Fibroblast of upper back skin (primary cell): ENCODE measurements around the gene KYAT1.

Source experiments
- DNase-seq: peaks from one replicate; pipeline ENCODE4 v3.0.0-alpha.2; 2013

Gene KYAT1

DNA sequence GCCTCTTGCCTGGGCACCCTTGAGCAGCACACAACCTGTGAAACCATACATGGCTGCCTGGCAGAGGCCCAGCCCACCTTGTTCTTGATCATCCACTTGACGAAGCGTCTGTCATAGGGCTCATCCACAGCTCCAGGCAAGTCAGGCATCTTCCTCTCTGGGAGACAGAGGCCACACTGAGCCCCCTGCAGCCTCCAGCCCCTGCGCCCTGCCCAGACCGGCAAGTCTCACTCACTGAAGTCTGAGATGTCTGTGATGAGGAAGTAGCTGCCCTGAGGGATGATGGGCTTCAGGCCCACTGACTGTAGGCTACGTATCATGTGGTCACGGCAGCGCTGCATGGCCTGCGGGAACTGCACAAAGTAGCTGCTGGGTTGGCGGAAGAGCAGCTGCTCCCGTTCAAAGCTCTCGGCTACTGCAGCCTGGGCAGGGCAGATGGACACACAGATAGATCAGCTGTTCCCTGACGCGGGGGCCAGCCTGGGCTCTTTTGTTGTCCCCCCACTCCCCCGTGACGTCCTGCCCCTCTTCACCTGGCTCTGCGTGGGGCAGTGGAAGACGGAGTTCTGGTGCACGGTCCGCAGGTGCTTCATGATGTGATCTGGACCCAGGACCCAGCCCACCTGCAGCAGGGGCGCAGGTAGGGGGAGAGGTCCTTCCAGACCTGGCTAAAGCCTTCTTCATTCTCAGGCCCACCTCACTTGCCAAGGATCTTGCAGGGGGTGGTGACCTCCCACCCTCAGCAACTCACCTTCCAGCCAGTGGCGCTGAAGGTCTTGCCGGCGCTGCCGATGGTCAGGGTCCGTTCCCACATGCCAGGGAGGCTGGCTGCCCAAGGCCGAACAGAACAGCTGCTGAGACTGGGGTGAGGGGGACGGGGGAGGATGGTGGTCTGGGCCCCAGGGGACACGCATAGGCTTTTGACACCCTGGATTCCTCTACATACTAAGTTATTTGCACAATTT, 46.2 kb downstream of the KYAT1 start:
- DNase-seq: no peak

GRCh38 chr9:128833696-128834095, 48.1 kb downstream of the KYAT1 start:
- DNase-seq: no peak

GRCh38 chr9:128829477-128830251, 52.1 kb downstream of the KYAT1 start, which contains the start of gene SPOUT1:
Gene SPOUT1 (minus strand): TSS chr9:128829794. CDS start chr9:128829780, 14 bp downstream.
- DNase-seq: peak; percentile 89

GRCh38 chr9:128828719-128829452, 52.9 kb downstream of the KYAT1 start:
- DNase-seq: no peak

DNA sequence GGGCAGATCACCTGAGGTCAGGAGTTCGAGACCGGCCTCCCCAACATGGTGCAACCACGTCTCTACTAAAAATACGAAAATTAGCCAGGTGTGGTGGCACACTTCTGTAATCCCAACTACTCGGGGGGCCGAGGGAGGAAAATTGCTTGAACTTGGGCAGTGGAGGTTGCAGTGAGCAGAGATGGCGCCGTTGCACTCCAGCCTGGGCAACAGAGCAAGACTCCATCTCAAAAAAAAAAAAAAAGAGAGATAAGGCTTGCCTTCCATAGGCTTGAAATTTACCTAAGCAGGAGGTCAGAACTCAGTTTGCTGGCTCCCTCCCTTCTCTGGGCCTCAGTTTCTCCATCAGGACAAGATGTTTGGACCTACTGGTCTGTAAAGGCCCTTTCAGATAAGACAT, 53.5 kb downstream of the KYAT1 start:
- no peak for DNase-seq

DNA sequence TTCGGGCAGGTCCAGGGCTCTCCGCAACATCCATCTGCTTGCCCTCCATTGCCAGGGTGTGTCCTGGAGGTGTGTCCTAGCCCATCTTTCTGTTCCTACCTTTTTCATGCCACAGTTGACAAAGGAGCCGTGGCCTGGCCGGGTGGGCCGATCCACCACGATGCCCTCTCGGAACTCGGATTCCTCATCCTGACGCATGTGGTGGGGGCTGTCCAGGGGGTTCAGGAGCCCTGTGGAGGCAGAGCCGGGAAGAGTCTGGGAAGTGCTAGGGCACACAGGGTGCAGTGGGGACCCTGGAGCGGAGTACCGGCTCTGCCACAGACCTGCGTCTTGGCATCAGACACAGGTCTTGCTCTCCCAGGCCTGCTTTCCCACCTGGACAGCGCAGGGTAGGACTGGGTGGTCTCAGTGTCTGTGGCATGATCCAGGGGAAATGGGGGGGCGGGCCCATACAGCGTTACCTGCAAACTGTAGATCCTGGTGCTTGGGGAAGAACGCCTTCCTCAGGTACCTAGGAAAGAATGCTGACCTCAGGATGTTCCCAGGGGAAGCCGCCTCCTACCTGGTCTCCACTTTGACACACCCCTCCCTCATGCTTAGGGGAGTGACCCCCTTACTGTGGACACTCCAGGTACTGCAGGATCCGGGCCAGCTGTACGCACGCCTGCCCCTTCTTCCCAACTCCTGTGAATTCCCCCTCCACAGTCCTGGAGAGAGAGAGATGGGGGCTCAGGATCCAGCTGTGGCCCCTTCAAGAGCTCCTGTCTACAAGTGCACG, 55.6 kb downstream of the KYAT1 start:
- DNase-seq: no peak

DNA sequence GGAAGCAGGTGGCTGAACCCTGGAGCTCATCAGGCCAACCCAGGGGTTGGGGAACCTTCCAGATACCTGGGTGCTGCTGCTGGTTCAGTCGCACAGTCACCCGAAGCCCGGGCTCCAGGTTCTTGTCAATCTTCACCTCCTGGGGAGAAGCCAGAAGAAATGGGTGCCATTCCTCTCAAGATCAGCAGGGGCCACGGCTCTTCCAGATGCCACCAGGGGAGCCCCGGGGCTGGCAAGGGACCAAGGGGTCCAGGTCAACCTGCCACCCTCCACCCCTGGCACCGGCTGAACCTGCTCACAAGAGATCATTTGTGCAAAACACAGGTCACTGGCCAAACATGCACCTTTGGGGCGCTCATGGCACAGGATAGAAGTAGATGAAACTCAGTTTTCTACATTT, 56.8 kb downstream of the KYAT1 start:
- no peak for DNase-seq

DNA sequence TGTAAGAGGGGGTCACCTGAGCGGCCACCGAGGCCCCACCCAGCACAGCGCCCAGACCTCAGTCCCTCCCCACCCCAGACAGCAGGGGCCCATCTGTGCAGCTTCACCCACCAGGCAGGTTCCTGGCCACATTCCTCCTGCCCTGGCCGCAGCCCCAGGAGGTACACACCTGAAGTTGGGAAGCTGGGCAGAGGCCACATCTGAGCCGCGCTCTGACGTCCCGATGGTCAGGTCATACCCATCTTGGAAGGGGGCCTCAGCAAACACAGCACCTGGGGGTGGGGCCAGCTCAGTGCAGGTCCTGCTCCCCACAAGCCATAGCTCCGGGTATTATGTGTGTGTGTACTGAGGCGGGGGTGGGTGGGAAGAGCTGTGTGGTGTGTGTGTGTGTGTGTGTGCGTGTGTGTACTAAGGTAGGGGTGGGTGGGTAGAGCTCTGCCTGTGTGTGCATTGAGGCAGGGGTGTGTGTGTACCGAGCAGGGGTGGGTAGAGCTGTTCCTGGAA, 57.8 kb downstream of the KYAT1 start:
- no peak for DNase-seq

- DNase-seq: no peak
Measured at GRCh38 chr9:128823362-128823902, 58.3 kb downstream of the KYAT1 start.

GRCh38 chr9:128822407-128823042, 59.2 kb downstream of the KYAT1 start:
- no peak for DNase-seq

DNA sequence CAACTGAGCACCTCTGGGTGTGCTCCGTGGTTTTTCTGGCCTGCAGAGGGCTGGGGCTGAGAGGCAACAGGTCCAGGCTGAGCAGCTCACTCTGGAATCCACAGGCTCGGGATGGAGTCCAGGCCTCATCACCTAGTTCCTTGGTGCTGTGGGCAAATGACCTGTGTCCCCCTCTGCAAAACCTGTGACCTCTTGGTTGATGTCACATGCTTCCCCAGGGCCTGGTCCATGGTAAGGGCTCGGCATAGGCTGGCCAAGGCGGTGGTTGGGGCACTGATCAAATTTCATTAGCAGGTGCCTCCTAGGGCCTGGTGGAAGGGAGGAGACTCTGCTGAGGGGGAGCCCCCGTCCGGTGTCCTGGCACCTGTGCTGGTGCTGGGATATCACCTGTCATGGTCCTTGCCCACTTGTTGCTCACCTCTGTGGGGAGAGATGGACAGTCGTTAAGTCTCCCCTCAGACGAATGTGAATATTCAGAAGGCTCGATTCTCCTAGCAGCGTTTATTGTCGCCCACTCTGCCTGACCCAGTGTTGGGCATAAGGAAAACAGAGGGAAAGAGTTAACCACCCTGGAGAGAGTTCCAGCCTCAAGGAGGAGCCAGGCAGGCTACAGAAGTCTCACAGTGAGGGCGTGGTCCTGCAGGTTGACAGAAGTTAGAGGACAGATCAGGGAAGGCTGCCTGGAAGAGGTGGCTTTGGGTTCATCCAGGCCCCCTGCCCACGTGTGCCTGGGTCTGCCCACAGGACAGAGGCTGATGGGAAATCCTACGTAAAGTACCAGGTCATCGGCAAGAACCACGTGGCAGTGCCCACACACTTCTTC, 60.0 kb downstream of the KYAT1 start:
- no peak for DNase-seq

DNA sequence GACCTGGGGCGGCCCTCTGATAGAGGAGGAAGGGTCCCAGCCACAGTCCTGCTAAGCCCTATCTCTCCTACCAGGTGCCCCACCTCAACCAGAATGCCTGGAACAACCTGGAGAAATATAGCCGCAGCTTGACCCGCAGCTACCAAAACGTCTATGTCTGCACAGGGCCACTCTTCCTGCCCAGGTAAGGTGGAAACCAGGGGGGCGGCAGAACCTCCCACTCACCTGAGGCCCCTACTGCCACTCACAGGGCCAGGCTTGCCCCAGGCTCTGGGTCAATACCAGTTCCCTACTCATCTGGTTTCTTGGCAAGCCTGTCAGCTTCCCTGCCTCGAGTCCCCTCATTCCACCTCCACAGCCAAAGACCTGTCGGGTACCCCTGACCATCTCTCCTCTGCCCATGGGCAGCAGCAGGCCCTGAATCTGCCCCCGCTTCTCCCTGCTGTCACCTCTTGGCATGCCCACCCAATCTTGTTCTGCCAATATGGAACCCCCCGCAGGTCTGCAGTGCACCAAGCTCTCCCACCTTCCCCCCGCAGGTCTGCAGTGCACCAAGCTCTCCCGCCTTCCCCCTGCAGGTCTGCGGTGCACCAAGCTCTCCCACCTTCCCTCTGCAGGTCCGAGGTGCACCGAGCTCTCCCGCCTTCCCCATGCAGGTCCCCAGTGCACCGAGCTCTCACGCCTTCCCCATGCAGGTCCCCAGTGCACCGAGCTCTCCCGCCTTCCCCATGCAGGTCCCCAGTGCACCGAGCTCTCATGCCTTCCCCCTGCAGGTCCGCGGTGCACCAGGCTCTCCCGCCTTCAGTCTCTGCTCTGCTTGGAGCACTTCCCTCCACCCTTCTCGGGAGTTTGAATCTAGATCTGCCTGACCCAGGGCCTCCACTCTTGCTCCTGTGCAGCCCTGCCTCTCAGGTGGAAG, 60.8 kb downstream of the KYAT1 start:
- no peak for DNase-seq

DNA sequence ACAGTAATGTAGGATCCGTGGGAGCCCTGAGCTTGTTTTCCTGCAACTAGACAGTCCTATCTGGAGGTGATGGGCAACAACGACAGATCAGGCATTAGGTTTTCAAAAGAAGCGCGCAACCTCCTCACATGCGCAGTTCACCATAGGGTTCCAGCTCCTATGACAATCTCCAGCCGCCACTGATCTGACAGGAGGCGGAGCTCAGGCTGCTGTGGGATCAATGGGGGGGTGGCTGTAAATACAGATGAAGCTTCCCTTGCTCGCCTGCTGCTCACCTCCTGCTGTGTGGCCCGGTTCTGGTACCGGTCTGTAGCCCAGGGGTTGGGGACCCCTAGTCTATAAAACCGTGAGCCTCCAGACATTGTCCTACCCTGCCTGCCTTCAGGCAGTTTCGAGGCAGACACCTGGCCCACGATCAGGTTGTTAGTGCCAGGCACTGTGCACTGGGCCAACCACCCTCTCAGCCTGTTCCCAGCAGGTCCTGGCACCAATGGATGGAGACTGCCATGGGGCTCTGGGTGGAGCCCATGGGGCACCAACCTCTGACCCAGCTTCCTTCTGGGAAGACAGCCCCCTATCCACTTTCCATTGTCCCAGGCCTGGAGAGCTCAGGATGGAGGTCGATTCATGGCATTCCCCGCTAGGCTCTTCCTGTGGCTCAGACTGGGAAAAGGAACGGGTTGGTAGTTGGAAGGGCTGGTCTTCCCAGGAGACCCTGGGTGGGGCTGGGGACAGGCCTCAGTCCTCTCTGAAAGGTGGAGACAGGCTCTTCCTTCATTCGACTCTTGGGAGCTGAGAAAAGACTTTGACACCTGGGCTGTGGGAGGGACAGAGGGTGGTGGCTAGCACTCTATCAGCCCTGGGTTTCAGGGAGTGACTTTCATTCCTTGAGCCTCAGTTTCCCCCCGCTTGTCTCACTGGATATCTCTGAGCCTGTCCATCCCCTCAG, 61.8 kb downstream of the KYAT1 start:
- DNase-seq: peak; percentile 48

GRCh38 chr9:128818839-128819715, 62.7 kb downstream of the KYAT1 start:
- DNase-seq: no peak

DNA sequence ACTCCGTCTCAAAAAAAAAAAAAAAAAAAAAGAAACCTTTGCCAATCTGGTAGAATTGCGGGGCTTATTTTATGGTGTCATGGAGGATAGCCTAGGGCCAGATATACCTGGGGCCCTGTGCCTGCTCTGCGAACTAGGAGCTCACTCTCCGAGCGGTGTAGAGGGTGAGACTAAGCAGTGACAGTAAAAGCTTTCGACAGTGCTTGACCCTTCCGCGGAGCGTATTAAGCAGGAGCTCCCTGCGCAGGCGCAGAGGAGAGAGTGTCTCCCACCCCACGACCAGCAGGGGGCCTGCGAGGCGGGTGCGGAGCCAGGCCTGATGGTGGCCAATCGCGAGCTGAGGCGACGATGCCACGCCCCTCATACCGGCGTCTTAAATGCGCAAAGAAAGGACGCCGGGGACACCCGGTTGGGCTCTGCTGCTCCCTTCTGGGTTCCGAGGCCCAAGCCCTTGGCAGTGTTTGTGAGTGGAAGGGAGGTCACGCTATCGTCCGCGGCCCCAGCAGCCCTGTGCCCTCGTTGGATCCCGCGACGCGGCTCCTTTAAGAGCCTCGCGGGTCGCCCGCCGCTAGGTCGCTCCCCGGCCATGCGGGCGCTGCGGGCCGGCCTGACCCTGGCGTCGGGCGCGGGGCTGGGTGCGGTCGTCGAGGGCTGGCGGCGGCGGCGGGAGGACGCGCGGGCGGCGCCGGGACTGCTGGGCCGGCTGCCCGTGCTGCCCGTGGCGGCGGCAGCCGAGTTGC, 63.5 kb downstream of the KYAT1 start, which contains the start of gene ENDOG:
ENDOG (plus strand) TSS at position 402 of the 740 bp plus-strand sequence; CDS start at position 587, 185 bp downstream.
- DNase-seq: peak; percentile 96

- no peak for DNase-seq
Measured at GRCh38 chr9:128810873-128811272, 70.9 kb downstream of the KYAT1 start.
